Mesothelial cell of epicardium (in vitro differentiated cells): Measurements from ENCODE around the gene ARF5. TPM values are rescaled to one million over a fixed set of nuclear protein-coding genes. Genes with fewer than 3 reads are reported as not detected.
"Not testable (repeated sequence)": the region's sequence is repeated elsewhere in the genome, so short reads cannot be mapped to it uniquely, and the experiment has no call there.

Experiments
- DNase-seq, 2 experiments: peaks; one replicate each; pipeline ENCODE4 v3.0.0; 2021; ENCODE audit warnings: low spot score in 2 of 2; ENCODE audit not compliant: unreplicated experiment in 2 of 2
- H3K27ac Mint-ChIP-seq: 2 replicates; pipeline ENCODE4 v1.8.0; 2021; ENCODE audit warnings: mixed read lengths
- H3K27me3 Mint-ChIP-seq: 2 replicates; pipeline ENCODE4 v1.8.0; 2021; ENCODE audit warnings: low read depth, mixed read lengths
- H3K36me3 Mint-ChIP-seq: 2 replicates; pipeline ENCODE4 v1.8.0; 2021; ENCODE audit warnings: mixed read lengths
- H3K4me1 Mint-ChIP-seq: 2 replicates; pipeline ENCODE4 v1.8.0; 2021; ENCODE audit warnings: mixed read lengths
- H3K4me3 Mint-ChIP-seq: 2 replicates; pipeline ENCODE4 v1.8.0; 2021; ENCODE audit warnings: mild to moderate bottlenecking, moderate library complexity, mixed read lengths
- H3K9me3 Mint-ChIP-seq: 2 replicates; pipeline ENCODE4 v1.8.0; 2021; ENCODE audit warnings: mixed read lengths
- total RNA-seq: library from RNA; stranded (reverse); gene quantifications from 3 replicates; pipeline ENCODE4 v1.2.1, GENCODE V29; 2021
- TF ChIP-seq, protein P1 (sequence below): fragments of 200-600 bp; sonication (generic); IDR thresholded peaks from one replicate; pipeline ENCODE4 v1.5.0; 2021; ENCODE audit warnings: antibody characterized with exemption; ENCODE audit not compliant: unreplicated experiment

The ARF5 gene
- total RNA-seq = 165 to 171 TPM (median 168 TPM) in 3 replicates

DNA sequence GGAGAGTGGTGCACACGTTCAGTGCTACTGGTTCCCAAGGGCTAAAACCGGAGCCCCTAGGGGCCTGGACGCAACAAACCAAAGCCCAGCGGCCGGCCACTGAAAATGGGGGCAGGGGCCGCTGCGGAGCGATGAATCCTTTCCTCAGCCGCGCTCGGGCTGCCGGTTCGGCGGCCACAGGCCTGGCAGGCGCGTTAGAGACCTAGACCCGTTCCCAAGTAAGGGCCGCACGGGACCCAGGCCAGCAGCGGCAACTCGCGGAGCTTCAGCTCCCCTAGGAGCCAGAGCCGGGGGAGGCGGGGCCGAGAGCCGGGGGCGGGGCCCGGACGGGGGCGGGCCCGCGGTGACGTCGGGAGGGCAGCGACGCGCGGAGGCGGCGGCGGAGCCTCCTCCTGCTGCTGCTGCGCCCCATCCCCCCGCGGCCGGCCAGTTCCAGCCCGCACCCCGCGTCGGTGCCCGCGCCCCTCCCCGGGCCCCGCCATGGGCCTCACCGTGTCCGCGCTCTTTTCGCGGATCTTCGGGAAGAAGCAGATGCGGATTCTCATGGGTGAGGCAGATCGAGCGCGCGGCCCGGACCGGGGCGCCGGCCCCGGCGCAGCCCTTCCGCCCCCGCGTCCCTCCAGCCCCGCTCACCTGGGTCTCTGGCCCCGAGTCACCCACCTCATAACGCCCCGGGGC is at the start of gene ARF5:
Gene ARF5 (plus strand): TSS at position 393 of the 678 bp plus-strand sequence. CDS start 88 bp downstream, at position 481.
- DNase-seq = peak; percentile 87 to 93
- Mint-ChIP-seq H3K27ac (peak within 1 kb of the TSS; percentile 98), H3K4me1 (peaks cover 39% of the 10 kb centered on the region), H3K27me3 (no peaks in the 10 kb centered on the region), H3K36me3 (peaks cover 20% of the 10 kb centered on the region), H3K4me3 (peak within 1 kb of the TSS; percentile 99), H3K9me3 (no peaks in the 10 kb centered on the region)
- TF ChIP-seq, protein P1, sequence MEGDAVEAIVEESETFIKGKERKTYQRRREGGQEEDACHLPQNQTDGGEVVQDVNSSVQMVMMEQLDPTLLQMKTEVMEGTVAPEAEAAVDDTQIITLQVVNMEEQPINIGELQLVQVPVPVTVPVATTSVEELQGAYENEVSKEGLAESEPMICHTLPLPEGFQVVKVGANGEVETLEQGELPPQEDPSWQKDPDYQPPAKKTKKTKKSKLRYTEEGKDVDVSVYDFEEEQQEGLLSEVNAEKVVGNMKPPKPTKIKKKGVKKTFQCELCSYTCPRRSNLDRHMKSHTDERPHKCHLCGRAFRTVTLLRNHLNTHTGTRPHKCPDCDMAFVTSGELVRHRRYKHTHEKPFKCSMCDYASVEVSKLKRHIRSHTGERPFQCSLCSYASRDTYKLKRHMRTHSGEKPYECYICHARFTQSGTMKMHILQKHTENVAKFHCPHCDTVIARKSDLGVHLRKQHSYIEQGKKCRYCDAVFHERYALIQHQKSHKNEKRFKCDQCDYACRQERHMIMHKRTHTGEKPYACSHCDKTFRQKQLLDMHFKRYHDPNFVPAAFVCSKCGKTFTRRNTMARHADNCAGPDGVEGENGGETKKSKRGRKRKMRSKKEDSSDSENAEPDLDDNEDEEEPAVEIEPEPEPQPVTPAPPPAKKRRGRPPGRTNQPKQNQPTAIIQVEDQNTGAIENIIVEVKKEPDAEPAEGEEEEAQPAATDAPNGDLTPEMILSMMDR = no peak

DNA sequence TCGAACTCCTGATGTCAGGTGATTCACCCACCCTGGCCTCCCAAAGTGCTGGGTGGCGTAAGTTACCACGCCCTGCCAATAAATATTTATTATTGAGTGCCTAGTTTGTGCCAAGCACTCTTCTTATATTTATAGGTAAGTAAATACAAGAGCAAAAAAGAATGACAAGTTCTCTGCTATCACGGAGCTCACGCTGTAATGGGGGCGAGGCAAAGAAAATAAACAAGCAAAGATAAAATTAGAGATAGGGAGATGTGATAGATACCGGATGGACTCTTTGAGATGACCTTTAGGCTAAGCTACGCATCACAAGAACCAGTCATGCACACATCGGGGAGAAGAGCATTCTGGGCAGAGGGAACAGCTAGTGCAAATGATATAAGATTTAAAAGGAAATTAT is 49.1 kb upstream of the ARF5 start:
- TF ChIP-seq, protein P1 = no peak
- Mint-ChIP-seq H3K27ac (no peak overlapping the region), H3K4me1 (no peaks in the 10 kb centered on the region), H3K9me3 (peaks cover 13% of the 10 kb centered on the region), H3K4me3 (no peak overlapping the region), H3K27me3 (peaks cover 57% of the 10 kb centered on the region), H3K36me3 (no peaks in the 10 kb centered on the region)
- no peak for DNase-seq

DNA sequence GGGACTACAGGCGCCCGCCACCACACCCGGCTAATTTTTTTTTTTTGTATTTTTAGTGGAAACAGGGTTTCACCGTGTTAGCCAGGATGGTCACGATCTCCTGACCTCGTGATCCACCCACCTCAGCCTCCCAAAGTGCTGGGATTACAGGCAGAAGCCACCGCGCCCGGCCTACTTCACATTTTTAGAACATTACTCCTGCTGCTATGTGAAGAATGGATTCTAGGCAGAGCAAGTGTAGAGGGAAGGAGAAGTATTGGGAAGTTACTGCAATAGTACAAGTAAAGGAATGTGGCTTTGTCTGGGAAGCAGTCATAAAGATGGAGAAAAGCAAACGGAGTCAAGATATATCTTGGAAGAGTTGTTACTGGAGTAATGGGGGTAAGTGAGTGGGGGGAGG is 47.8 kb upstream of the ARF5 start:
- H3K4me1 Mint-ChIP-seq, H3K27ac Mint-ChIP-seq, H3K4me3 Mint-ChIP-seq, H3K36me3 Mint-ChIP-seq, DNase-seq: not testable (repeated sequence)
- Mint-ChIP-seq H3K27me3 (peaks cover 44% of the 10 kb centered on the region), H3K9me3 (peaks cover 21% of the 10 kb centered on the region)

DNA sequence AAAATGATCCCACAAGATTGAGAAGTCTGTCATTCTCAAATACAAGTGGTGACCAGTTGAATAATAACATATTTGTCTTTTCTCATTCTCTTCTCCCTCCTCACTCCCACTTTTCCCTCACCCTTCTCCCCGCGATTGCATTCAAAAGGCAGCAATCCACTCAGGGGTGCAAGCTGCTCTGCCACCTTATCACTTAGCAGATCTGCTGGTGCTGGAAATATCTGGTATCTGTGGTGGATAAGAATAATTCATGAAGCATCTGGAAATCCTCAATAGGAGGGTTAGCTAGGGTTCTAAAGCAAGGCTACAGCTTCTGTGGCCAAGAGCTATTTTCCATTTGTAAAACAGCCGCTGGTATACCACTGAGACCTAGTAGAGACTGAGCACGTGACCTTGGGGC is 46.7 kb upstream of the ARF5 start:
- Mint-ChIP-seq H3K4me3 (no peak overlapping the region), H3K9me3 (peaks cover 25% of the 10 kb centered on the region), H3K27ac (no peak overlapping the region), H3K36me3 (no peaks in the 10 kb centered on the region), H3K27me3 (peaks cover 33% of the 10 kb centered on the region), H3K4me1 (no peaks in the 10 kb centered on the region)
- TF ChIP-seq, protein P1 = no peak
- DNase-seq = no peak

DNA sequence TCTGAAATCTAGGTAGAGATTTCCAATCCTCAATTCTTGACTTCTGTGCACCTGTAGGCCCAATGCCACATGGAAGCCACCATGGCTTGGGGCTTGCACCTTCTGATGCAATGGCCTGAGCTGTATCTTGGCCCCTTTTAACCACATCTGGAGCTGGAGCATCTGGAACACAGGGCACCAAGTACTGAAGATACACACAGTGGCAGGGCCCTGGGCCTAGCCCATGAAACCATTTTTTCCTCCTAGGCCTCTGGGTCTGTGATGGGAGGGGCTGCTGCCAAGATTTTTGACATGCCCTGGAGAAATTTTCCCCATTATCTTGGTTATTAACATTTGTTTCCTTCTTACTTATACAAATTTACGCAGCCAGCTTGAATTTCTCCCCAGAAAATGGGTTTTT is 41.9 kb upstream of the ARF5 start:
- H3K27ac Mint-ChIP-seq = no peak overlapping the region
- peaks cover 37% of the 10 kb centered on the region for H3K9me3 Mint-ChIP-seq
- H3K4me3 Mint-ChIP-seq = no peak overlapping the region
- TF ChIP-seq, protein P1 = no peak
- H3K27me3 Mint-ChIP-seq = peaks cover 2% of the 10 kb centered on the region
- H3K4me1 Mint-ChIP-seq = no peaks in the 10 kb centered on the region
- DNase-seq = no peak
- H3K36me3 Mint-ChIP-seq = no peaks in the 10 kb centered on the region

DNA sequence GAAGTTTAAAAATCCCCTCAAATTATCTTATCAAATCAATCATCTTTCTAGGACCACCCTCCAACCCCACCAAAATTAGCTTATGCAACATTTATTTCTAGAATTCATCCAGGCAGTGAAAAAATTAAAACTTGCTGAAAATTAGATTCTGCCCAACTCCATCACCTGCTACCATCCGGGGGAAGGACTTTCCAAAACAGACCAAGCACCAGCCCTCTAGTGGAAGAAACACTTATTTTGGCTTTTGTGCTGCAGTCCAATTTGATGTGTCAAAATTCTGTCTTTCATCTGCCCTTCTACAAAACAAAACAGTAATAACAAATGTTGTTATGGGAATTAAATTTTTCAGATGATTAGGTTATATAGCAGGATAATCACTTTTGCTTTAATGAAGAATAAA is 38.0 kb upstream of the ARF5 start:
- TF ChIP-seq, protein P1 = peak; percentile 26
- Mint-ChIP-seq H3K27ac (no peak overlapping the region), H3K4me3 (no peak overlapping the region), H3K27me3 (peaks cover 2% of the 10 kb centered on the region), H3K9me3 (peaks cover 18% of the 10 kb centered on the region), H3K36me3 (no peaks in the 10 kb centered on the region), H3K4me1 (no peaks in the 10 kb centered on the region)
- DNase-seq = no peak
